Measurements from ENCODE around the gene AKAP12.

AKAP12 gene

GRCh38 chr6:151233731-151234130, 6.0 kb upstream of the AKAP12 start:
- no peak for DNase-seq (ENCODE audit: low read depth in 2 of 2)

DNA sequence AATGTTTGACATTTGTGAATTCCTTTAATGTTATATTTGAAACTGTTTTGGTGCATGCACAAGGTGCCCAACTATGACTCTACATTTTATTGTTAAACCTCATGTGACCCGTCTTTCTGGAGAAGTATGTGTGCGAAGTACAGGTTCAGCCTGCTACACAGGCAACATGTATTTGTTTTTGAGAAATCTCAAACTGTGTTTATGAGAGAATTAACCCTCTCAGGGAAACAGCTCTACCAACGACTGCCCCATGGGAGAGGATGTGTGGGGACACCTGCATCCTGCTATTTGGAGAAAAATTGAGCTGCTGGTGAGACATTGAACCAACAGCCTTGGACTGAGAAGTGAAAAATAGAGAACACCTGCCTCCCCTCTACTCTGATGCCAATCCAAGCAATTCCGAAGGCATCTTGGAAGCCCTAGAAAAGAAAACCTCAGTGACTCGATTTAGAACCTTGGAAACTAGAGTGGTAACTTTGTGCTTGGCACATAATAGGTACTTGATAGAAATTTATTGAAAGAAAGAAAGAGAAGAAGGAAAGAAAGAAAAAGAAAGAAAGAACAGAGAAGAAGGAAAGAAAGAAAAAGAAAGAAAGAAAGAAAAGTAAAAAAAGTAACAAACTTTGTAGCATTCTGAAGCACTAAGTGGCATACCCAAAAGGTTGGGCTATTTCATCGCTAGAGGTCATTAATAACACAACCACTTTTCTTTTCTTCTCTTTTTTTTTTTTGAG, 2.9 kb upstream of the AKAP12 start:
- no peak for DNase-seq (ENCODE audit: low read depth in 2 of 2)

- DNase-seq (ENCODE audit: low read depth in 2 of 2), result peak in 1 of 2 experiments; percentile 56
Observed at GRCh38 chr6:151240036-151240685, 394 bp downstream of the AKAP12 start.

- no peak for DNase-seq (ENCODE audit: low read depth in 2 of 2)
Observed at GRCh38 chr6:151240791-151241642, 1.2 kb downstream of the AKAP12 start.

- DNase-seq (ENCODE audit: low read depth in 2 of 2), result no peak
Observed at GRCh38 chr6:151241853-151242252, 2.1 kb downstream of the AKAP12 start.

DNA sequence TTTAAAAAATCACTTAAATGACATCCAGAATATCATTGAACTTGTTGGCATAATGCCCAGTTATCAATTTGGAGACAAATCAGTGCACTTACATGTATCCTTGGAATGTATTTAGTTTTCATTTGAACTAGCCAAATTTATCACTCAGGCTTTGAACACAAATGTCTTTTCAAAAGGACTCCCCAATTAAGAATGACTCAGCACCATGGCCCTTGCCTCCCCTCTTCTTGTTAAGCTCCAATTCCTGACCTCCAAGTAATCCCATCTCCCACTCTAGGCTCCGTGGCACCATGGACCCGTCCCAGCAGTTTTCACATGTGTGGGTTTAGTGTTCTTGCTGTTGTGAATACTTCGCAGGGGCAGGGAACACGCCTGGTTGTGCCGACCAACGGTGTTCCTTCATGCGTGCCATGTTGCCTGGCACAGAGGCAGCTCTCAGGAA, 2.7 kb downstream of the AKAP12 start:
- no peak for DNase-seq (ENCODE audit: low read depth in 2 of 2)

- no peak for DNase-seq (ENCODE audit: low read depth in 2 of 2)
Observed at GRCh38 chr6:151243481-151243880, 3.7 kb downstream of the AKAP12 start.

DNA sequence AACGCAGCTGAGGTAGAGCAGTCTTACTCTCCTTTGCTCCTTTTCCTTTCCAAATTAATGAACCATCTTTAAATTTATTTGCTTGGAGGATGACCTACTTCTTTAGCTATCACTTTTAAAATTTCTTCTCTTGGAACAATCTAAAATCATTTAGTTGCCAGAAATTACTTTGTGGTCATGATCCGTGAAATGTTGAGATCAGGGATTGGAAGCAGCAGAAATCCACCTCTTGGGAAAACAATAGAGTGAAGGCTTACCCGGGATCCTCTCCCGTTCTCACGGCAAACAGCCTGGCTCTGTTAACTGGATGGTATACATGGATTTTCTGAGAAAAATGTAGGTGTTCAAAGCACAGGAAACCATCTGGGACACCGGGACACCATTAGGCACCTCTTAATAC, 7.7 kb downstream of the AKAP12 start:
- DNase-seq (ENCODE audit: low read depth in 2 of 2), result no peak

GRCh38 chr6:151248295-151248694, 8.5 kb downstream of the AKAP12 start:
- DNase-seq (ENCODE audit: low read depth in 2 of 2), result no peak

- DNase-seq (ENCODE audit: low read depth in 2 of 2), result no peak
Observed at GRCh38 chr6:151252634-151253033, 12.9 kb downstream of the AKAP12 start.

- DNase-seq (ENCODE audit: low read depth in 2 of 2), result no peak
Observed at GRCh38 chr6:151254451-151255081, 14.8 kb downstream of the AKAP12 start.

DNA sequence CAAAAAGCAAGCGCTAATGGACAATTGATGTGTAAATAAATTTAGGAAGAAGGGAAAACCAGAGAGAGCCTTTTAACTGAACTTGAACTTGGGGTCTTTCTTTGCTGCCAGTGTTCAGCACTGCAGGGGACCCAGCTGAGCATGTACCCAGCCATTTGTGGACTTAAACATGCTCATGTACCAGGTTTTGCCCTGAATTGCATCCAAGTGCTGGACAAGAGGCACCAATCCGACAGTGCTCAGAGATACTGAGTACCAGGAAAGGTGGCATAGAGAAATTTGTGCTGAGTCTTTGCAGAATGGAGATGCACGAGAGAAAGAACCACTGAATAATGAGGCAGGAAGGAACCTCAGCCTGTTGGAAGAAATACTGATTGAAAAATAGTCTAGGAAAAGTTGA, 16.0 kb downstream of the AKAP12 start:
- DNase-seq (ENCODE audit: low read depth in 2 of 2), result no peak

DNA sequence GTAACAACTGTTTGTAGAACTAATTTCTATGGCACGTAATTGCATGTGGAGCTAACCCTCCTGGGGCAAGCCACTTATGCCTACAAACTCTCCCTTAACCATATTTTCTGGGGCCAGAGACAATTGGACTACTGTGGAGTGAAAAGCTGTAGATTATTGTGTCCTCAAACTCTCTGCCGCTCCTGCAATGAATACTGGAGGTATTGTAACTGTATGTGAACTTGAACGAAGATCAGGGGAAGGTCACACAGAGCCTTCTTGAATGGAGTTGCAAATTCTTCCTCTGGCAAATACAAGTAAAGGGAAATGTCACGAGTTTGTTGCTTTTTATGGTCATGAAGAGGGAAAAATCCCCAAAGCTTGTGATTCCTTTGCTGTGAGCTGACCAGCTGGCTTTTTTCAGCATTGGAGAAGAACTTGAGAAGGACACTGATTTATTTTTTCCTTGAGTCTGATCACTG, 18.2 kb downstream of the AKAP12 start:
- no peak for DNase-seq (ENCODE audit: low read depth in 2 of 2)

DNA sequence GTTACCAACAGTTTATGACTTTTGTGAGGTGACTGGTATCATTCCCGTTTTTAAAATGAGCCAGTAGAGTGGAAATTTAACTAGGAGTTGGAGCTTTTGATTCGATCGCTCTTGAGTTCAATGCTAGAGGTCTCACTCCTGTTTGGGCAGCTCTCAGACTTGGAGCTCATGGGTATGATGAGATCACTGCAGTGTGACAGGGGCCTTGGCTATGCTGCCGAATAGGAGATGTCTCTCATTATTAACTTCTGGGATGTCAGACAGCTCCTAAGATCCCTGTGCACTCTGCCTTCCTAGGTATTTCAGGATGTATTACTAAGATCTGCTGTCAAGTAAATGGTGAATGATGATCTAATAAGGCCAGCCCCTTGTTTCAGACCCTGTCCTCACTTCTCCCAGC, 20.4 kb downstream of the AKAP12 start:
- no peak for DNase-seq (ENCODE audit: low read depth in 2 of 2)

GRCh38 chr6:151263035-151263434, 23.3 kb downstream of the AKAP12 start:
- DNase-seq (ENCODE audit: low read depth in 2 of 2), result no peak

GRCh38 chr6:151263967-151264366, 24.2 kb downstream of the AKAP12 start:
- DNase-seq (ENCODE audit: low read depth in 2 of 2), result no peak

DNA sequence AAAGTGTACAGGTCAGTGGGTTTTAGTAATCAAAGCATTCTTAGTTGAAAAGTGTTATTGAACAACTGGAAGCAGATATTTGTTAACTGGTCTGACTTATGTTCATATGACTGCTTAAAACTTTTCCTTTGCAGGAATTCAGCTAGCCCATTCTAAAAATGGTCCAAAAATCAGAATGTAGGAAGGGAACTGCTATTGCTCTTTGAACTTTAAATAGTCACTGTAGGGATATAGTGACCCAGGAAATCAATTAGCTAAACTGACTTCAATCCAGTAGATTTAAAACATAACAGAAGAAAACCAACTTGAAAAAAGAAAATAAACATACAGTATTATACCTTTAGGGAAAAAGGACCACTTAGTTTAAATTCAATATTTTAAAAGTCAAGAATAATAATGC, 25.5 kb downstream of the AKAP12 start:
- DNase-seq (ENCODE audit: low read depth in 2 of 2), result no peak

DNA sequence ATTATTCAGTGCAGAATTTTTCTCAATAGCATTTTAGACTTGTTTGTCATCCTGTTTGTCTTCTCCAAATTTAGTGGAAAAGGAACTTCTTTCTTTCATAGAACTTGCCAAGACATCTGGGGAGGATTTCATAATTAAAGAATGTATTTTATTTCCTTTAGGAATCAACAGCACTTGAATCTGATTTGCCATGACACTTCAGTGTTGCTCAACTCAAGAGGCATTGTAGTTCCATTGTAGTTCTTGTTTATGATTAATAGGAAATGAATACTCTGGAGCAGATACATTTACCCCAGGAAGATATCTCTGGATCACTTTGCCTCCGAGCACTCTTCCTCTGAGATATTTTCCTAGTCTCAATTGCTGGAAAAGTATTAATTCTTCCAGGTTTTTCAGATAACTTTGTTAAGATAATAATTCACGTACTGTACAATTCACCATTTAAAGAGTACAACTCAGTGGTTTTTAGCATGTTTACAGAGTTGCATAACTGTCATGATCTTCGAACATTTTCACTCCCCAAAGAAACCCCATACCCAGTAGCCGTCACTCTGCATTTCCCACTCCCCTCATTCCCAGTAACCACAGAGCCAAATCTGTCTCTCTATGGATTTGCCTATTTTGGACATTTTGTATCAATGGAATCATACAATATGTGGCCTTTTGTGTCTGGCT, 29.7 kb downstream of the AKAP12 start:
- no peak for DNase-seq (ENCODE audit: low read depth in 2 of 2)

GRCh38 chr6:151275121-151275520, 35.4 kb downstream of the AKAP12 start:
- no peak for DNase-seq (ENCODE audit: low read depth in 2 of 2)

DNA sequence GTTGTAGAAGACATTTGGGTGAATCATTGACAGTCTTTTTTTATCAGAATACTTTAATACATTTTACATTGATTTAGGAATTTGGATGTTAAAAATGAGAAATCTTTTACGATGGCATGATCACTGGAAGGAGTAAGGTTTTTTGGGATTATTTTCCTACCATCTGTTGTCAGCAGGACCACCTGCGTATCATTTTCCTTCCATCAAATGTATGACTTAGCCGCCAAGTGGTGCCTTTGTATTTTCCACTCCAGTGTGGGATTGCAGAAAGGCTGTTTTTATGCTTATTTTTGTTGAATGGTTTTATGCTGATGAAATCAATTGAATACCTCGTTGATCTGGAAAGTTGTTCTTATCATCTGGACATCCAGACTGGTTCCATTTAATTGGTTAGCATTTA, 35.8 kb downstream of the AKAP12 start:
- no peak for DNase-seq (ENCODE audit: low read depth in 2 of 2)

GRCh38 chr6:151276112-151276740, 36.5 kb downstream of the AKAP12 start:
- DNase-seq (ENCODE audit: low read depth in 2 of 2), result no peak
